ENCODE measurements around the gene RPL6. TPM values are rescaled to one million over a fixed set of nuclear protein-coding genes. Genes with fewer than 3 reads are reported as not detected.
"Not testable (repeated sequence)": the region's sequence is repeated elsewhere in the genome, so short reads cannot be mapped to it uniquely, and the experiment has no call there.

The RPL6 gene
- total RNA-seq, 2 experiments from 2014 or later = 911 to 941 TPM

- DNase-seq; H3K4me3 Mint-ChIP-seq; H3K27me3 Mint-ChIP-seq; POLR2A ChIA-PET; H3K9me3 Mint-ChIP-seq; H3K36me3 Mint-ChIP-seq (ENCODE audit: low read depth); H3K27ac Mint-ChIP-seq: not testable (repeated sequence)
- CTCF ChIA-PET = interaction anchor here (0.6 to 0.7 kb wide), 2 partner anchors 10 to 827 kb away, joined by 3 to 4 read pairs; no protein-coding TSS in a partner anchor
- H3K4me1 Mint-ChIP-seq = peaks cover 25% of the 10 kb centered on the region
Observed at GRCh38 chr12:112415457-112415856, 6.1 kb upstream of the RPL6 start.

- H3K36me3 Mint-ChIP-seq (ENCODE audit: low read depth) = peaks cover 9% of the 10 kb centered on the region
- no peak for DNase-seq
- H3K27ac Mint-ChIP-seq = no peak overlapping the region
- H3K4me1 Mint-ChIP-seq = peaks cover 19% of the 10 kb centered on the region
- H3K27me3 Mint-ChIP-seq = peaks cover 2% of the 10 kb centered on the region
- H3K4me3 Mint-ChIP-seq = no peak overlapping the region
- ChIA-PET CTCF (interaction anchor here (0.7 kb wide), 1 partner anchor 469 kb away, joined by 7 read pairs; no protein-coding TSS in a partner anchor), POLR2A (interaction anchor here (0.9 kb wide), 1 partner anchor 401 kb away, joined by 3 read pairs; the partner anchor contains the start of gene TMEM116)
- no peaks in the 10 kb centered on the region for H3K9me3 Mint-ChIP-seq
Observed at GRCh38 chr12:112413855-112414625, 4.6 kb upstream of the RPL6 start.

DNA sequence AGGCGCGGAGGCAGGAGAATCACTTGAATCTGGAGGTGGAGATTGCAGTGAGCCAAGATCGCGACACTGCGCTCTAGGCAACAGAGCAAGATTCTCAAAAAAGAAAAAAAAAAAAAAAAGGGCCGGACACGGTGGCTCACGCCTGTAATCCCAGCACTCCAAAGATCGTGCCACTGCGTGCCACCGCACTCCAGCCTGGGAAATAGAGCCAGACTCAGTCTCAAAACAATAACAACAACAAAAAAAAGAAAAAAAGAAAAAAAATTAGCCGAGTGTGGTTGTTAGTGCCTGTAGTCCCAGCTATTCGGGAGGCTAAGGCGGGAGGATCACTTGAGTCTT, 470 bp upstream of the RPL6 start:
- Mint-ChIP-seq H3K27me3 (peaks cover under 1% of the 10 kb centered on the region), H3K4me3 (peak overlapping the region; percentile 98), H3K9me3 (no peaks in the 10 kb centered on the region), H3K27ac (no peak overlapping the region), H3K4me1 (peaks cover 40% of the 10 kb centered on the region), H3K36me3 (ENCODE audit: low read depth) (peaks cover 45% of the 10 kb centered on the region)
- ChIA-PET CTCF (interaction anchor here (1.6 kb wide), 1 partner anchor 212 kb away, joined by 11 read pairs; no protein-coding TSS in a partner anchor), POLR2A (interaction anchor here (0.7 to 1.5 kb wide), 2 partner anchors 9 to 700 kb away, joined by 3 to 10 read pairs; partner anchors contain the start of gene PTPN11)
- DNase-seq = no peak

- Mint-ChIP-seq H3K9me3 (no peaks in the 10 kb centered on the region), H3K27me3 (no peaks in the 10 kb centered on the region), H3K36me3 (ENCODE audit: low read depth) (peaks cover 53% of the 10 kb centered on the region), H3K27ac (peak overlapping the region; percentile 98), H3K4me1 (peaks cover 44% of the 10 kb centered on the region), H3K4me3 (peak overlapping the region; percentile 98)
- CTCF ChIA-PET = no interaction called here
- POLR2A ChIA-PET = no interaction called here
- DNase-seq = peak; percentile 30
Observed at GRCh38 chr12:112408621-112409020, 784 bp downstream of the RPL6 start.

GRCh38 chr12:112407683-112408082, 1.7 kb downstream of the RPL6 start:
- Mint-ChIP-seq H3K4me1 (peaks cover 44% of the 10 kb centered on the region), H3K4me3 (peak overlapping the region; percentile 98), H3K27ac (peak overlapping the region; percentile 69), H3K36me3 (ENCODE audit: low read depth) (peaks cover 55% of the 10 kb centered on the region)
- H3K27me3 Mint-ChIP-seq, DNase-seq, H3K9me3 Mint-ChIP-seq, POLR2A ChIA-PET: not testable (repeated sequence)
- CTCF ChIA-PET = interaction anchor here (1.9 kb wide), 1 partner anchor 210 kb away, joined by 5 read pairs; no protein-coding TSS in a partner anchor

GRCh38 chr12:112406519-112407488, 2.6 kb downstream of the RPL6 start:
- POLR2A ChIA-PET = interaction anchor here (1.0 to 1.6 kb wide), 2 partner anchors 11 to 281 kb away, joined by 4 to 6 read pairs; partner anchors contain the start of genes PTPN11 and TRAFD1
- peak overlapping the region; percentile 98 for H3K4me3 Mint-ChIP-seq
- H3K27ac Mint-ChIP-seq = no peak overlapping the region
- H3K27me3 Mint-ChIP-seq = no peaks in the 10 kb centered on the region
- peaks cover 44% of the 10 kb centered on the region for H3K4me1 Mint-ChIP-seq
- DNase-seq = no peak
- CTCF ChIA-PET = interaction anchor here (1.3 to 1.9 kb wide), 2 partner anchors 27 to 209 kb away, joined by 3 to 5 read pairs; no protein-coding TSS in a partner anchor
- no peaks in the 10 kb centered on the region for H3K9me3 Mint-ChIP-seq
- H3K36me3 Mint-ChIP-seq (ENCODE audit: low read depth) = peaks cover 55% of the 10 kb centered on the region

- ChIA-PET POLR2A (interaction anchor here (1.2 kb wide), 1 partner anchor 560 kb away, joined by 3 read pairs; the partner anchor contains the start of gene MAPKAPK5), CTCF (interaction anchor here (0.7 to 1.9 kb wide), 3 partner anchors 15 to 123 kb away, joined by 3 to 10 read pairs (median 3); no protein-coding TSS in a partner anchor)
- no peak for DNase-seq
- no peak overlapping the region for H3K27ac Mint-ChIP-seq
- H3K4me1 Mint-ChIP-seq = peaks cover 18% of the 10 kb centered on the region
- no peaks in the 10 kb centered on the region for H3K9me3 Mint-ChIP-seq
- peaks cover 31% of the 10 kb centered on the region for H3K36me3 Mint-ChIP-seq (ENCODE audit: low read depth)
- H3K27me3 Mint-ChIP-seq = no peaks in the 10 kb centered on the region
- H3K4me3 Mint-ChIP-seq = no peak overlapping the region
Observed at GRCh38 chr12:112401903-112402498, 7.4 kb downstream of the RPL6 start.

DNA sequence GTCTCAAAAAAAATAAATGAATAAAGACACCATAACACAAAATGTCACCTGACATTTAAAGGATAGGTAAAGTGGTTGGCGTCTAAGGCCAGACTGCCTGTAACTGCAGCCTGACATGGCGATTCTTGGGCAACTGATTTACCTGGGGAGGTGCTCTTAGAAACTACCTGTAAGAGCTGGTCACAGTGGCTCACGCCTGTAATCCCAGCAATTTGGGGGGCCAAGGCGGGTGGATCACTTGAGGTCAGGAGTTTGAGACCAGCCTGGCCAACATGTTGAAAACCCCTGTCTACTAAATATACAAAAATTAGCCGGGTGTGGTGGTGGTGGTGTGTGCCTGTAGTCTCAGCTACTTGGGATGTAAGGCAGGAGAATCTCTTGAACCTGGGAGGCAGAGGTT, 8.4 kb downstream of the RPL6 start:
- H3K9me3 Mint-ChIP-seq = no peaks in the 10 kb centered on the region
- H3K4me1 Mint-ChIP-seq = peaks cover 10% of the 10 kb centered on the region
- H3K4me3 Mint-ChIP-seq = no peak overlapping the region
- no peak overlapping the region for H3K27ac Mint-ChIP-seq
- ChIA-PET POLR2A (interaction anchor here (0.6 kb wide), 1 partner anchor 275 kb away, joined by 3 read pairs; no protein-coding TSS in a partner anchor), CTCF (interaction anchor here (0.7 to 1.9 kb wide), 2 partner anchors 14 to 122 kb away, joined by 3 to 10 read pairs; no protein-coding TSS in a partner anchor)
- no peak for DNase-seq
- peaks cover 3% of the 10 kb centered on the region for H3K27me3 Mint-ChIP-seq
- peaks cover 21% of the 10 kb centered on the region for H3K36me3 Mint-ChIP-seq (ENCODE audit: low read depth)

GRCh38 chr12:112393328-112393727, 16.1 kb downstream of the RPL6 start:
- Mint-ChIP-seq H3K27me3 (peaks cover 19% of the 10 kb centered on the region), H3K4me3 (no peak overlapping the region), H3K27ac (no peak overlapping the region), H3K4me1 (no peaks in the 10 kb centered on the region), H3K9me3 (no peaks in the 10 kb centered on the region), H3K36me3 (ENCODE audit: low read depth) (no peaks in the 10 kb centered on the region)
- DNase-seq = no peak
- CTCF ChIA-PET = interaction anchor here (0.6 kb wide), 1 partner anchor 448 kb away, joined by 4 read pairs; no protein-coding TSS in a partner anchor
- POLR2A ChIA-PET = no interaction called here

DNA sequence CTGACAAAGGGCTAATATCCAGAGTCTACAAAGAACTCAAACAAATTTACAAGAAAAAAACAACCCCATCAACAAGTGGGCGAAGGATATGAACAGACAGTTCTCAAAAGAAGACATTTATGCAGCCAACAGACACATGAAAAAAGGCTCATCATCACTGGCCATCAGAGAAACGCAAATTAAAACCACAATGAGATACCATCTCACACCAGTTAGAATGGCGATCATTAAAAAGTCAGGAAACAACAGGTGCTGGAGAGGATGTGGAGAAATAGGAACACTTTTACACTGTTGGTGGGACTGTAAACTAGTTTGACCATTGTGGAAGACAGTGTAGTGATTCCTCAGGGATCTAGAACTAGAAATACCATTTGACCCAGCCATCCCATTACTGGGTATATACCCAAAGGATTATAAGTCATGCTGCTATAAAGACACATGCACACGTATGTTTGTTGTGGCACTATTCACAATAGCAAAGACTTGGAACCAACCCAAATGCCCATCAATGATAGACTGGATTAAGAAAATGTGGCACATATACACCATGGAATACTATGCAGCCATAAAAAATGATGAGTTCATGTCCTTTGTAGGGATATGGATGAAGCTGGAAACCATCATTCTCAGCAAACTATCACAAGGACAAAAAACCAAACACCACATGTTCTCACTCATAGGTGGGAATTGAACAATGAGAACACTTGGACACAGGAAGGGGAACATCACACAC, 19.3 kb downstream of the RPL6 start:
- Mint-ChIP-seq H3K4me1 (peaks cover 12% of the 10 kb centered on the region), H3K27me3 (peaks cover 16% of the 10 kb centered on the region)
- H3K4me3 Mint-ChIP-seq; H3K9me3 Mint-ChIP-seq; H3K36me3 Mint-ChIP-seq (ENCODE audit: low read depth); CTCF ChIA-PET; H3K27ac Mint-ChIP-seq; DNase-seq; POLR2A ChIA-PET: not testable (repeated sequence)

GRCh38 chr12:112389228-112389627, 20.2 kb downstream of the RPL6 start:
- Mint-ChIP-seq H3K4me3 (no peak overlapping the region), H3K36me3 (ENCODE audit: low read depth) (no peaks in the 10 kb centered on the region), H3K4me1 (peaks cover 12% of the 10 kb centered on the region), H3K27ac (no peak overlapping the region), H3K27me3 (peaks cover 14% of the 10 kb centered on the region), H3K9me3 (no peaks in the 10 kb centered on the region)
- ChIA-PET POLR2A (no interaction called here), CTCF (no interaction called here)
- no peak for DNase-seq

- DNase-seq = no peak
- Mint-ChIP-seq H3K27ac (no peak overlapping the region), H3K36me3 (ENCODE audit: low read depth) (no peaks in the 10 kb centered on the region), H3K4me1 (peaks cover 17% of the 10 kb centered on the region), H3K27me3 (peaks cover 10% of the 10 kb centered on the region), H3K4me3 (no peak overlapping the region), H3K9me3 (no peaks in the 10 kb centered on the region)
- ChIA-PET POLR2A (interaction anchor here (0.9 to 2.0 kb wide), 5 partner anchors 32 to 332 kb away, joined by 3 to 10 read pairs (median 3); partner anchors contain the start of gene PTPN11), CTCF (interaction anchor here (0.9 to 3.1 kb wide), 22 partner anchors 15 to 574 kb away, joined by 3 to 57 read pairs (median 5); partner anchors contain the start of genes ERP29 and TMEM116)
Observed at GRCh38 chr12:112386726-112387125, 22.7 kb downstream of the RPL6 start.

Data from activated CD4-positive, alpha-beta memory T cell treated with anti-CD3 and anti-CD28 coated beads, Interleukin-2, amount 10 ng/mL, durations not matched to agents 7 days and 5 days (primary cell).